Sigmoid colon (tissue), 4 donors: ENCODE data around the gene BLTP3B.

Source experiments
- POLR2A ChIP-seq, 2 donors: fragments of 450-650 bp; IDR thresholded peaks; one replicate each; pipeline ENCODE4 v1.6.1; 2016; ENCODE audit warnings: antibody characterized with exemption in 2 of 2, mild to moderate bottlenecking in 2 of 2, moderate library complexity in 2 of 2
- POLR2AphosphoS5 ChIP-seq, 4 donors: sonication (generic); formaldehyde crosslinking; IDR thresholded peaks; one replicate each; pipeline ENCODE4 v1.6.1; 2017; ENCODE audit warnings: antibody characterized with exemption in 4 of 4
- TF ChIP-seq, protein P1 (sequence below), 4 experiments: fragments of 450-650 bp in 3 of 4; fragments of 200-600 bp in 1 of 4; IDR thresholded peaks; one replicate each; pipeline ENCODE4 v1.5.1; 2016 to 2019; ENCODE audit warnings: antibody characterized with exemption in 4 of 4, mild to moderate bottlenecking in 3 of 4, moderate library complexity in 2 of 4

DNA sequence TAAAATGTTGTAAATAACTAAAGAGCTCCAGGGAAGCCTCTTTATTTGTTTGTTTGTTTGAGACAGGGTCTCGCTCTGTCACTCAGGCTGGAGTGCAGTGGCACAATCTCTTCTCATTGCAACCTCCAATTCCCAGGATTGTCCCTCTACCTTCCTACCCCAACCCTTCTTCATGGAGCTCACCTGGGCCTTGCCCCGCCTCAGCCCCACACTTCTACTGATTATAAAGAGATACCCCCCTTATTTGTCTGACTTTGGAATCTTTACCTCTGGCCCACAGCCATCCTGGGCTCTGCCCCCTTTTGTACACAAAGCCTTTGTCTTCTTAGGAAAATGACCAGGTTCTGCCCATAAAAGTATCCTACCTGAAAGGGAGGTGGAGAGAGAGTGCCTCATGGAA lies 9.1 kb upstream of the BLTP3B start:
- TF ChIP-seq, protein P1, sequence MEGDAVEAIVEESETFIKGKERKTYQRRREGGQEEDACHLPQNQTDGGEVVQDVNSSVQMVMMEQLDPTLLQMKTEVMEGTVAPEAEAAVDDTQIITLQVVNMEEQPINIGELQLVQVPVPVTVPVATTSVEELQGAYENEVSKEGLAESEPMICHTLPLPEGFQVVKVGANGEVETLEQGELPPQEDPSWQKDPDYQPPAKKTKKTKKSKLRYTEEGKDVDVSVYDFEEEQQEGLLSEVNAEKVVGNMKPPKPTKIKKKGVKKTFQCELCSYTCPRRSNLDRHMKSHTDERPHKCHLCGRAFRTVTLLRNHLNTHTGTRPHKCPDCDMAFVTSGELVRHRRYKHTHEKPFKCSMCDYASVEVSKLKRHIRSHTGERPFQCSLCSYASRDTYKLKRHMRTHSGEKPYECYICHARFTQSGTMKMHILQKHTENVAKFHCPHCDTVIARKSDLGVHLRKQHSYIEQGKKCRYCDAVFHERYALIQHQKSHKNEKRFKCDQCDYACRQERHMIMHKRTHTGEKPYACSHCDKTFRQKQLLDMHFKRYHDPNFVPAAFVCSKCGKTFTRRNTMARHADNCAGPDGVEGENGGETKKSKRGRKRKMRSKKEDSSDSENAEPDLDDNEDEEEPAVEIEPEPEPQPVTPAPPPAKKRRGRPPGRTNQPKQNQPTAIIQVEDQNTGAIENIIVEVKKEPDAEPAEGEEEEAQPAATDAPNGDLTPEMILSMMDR (IDR thresholded peaks at IDR 0.05) = no peak
- TF ChIP-seq POLR2AphosphoS5 (IDR thresholded peaks at IDR 0.05) (no peak), POLR2A (IDR thresholded peaks at IDR 0.05) (no peak)
